NT2/D1 (cell line): Measurements from ENCODE around the gene DNAH11.

Experiments
- DNase-seq: peaks from one replicate; pipeline ENCODE4 v3.0.0-alpha.2; 2011; ENCODE audit warnings: low read depth, low spot score
- H3K27me3 ChIP-seq: 2 replicates; pipeline ENCODE4 v1.6.0; 2011; ENCODE audit warnings: mild to moderate bottlenecking; ENCODE audit not compliant: insufficient read length, insufficient read depth
- H3K36me3 ChIP-seq: 2 replicates; pipeline ENCODE4 v1.6.1; 2011; ENCODE audit warnings: mild to moderate bottlenecking, low read length, mixed read lengths; ENCODE audit not compliant: insufficient read depth, insufficient read length
- H3K4me1 ChIP-seq: 2 replicates; pipeline ENCODE4 v1.5.1; 2011; ENCODE audit not compliant: insufficient read depth, insufficient read length
- H3K4me3 ChIP-seq: 2 replicates; pipeline ENCODE4 v1.5.1; 2011; ENCODE audit warnings: low read depth; ENCODE audit not compliant: insufficient read length
- H3K9ac ChIP-seq: 2 replicates; pipeline ENCODE4 v1.6.0; 2011; ENCODE audit warnings: low read depth; ENCODE audit not compliant: insufficient read length
- H3K9me3 ChIP-seq: 2 replicates; pipeline ENCODE4 v1.5.1; 2011; ENCODE audit warnings: mild to moderate bottlenecking, low read length; ENCODE audit not compliant: insufficient read depth
- SUZ12 ChIP-seq: IDR thresholded peaks from 2 replicates; pipeline ENCODE4 v1.6.1; 2011; ENCODE audit not compliant: insufficient read length, insufficient read depth; ENCODE audit errors: extremely low read depth
- YY1 ChIP-seq: IDR thresholded peaks from 2 replicates; pipeline ENCODE4 v1.6.1; 2011; ENCODE audit not compliant: insufficient read length, insufficient read depth
- ZNF274 ChIP-seq: IDR thresholded peaks from 2 replicates; pipeline ENCODE4 v1.6.1; 2011; ENCODE audit warnings: mild to moderate bottlenecking, low read depth, low read length

The DNAH11 gene

DNA sequence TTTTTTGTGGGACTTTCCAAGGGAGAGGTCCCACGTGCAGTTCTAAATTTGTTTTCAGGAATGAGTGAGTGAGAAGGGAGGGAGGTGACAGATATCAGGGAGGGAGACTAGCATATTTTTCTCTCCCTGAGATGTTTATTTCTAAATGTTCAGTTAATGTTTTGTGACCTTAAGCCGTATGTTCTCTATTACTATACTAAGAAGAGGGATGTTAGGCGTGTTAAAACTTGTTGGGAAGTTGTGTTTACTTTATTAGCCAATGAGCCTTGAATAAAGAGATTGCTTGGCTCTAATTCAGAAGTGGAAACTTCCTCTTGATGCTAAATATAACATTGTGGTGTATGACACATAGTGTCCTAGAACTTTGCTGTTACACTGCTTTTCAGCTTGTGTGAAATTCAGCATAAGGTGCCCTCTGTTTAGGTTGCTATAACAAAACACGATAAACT lies 37.3 kb downstream of the DNAH11 start:
- no peak for TF ChIP-seq SUZ12
- no peak for TF ChIP-seq YY1
- no peak for TF ChIP-seq ZNF274
- Histone ChIP-seq H3K4me3 (no peak overlapping the region), H3K9ac (no peak overlapping the region), H3K27me3 (no peaks in the 10 kb centered on the region), H3K36me3 (no peaks in the 10 kb centered on the region), H3K9me3 (no peaks in the 10 kb centered on the region), H3K4me1 (no peaks in the 10 kb centered on the region)
- DNase-seq = no peak

GRCh38 chr7:21585070-21585724 lies 42.4 kb downstream of the DNAH11 start:
- no peaks in the 10 kb centered on the region for H3K4me1 ChIP-seq
- no peak for TF ChIP-seq YY1
- no peak for TF ChIP-seq ZNF274
- TF ChIP-seq SUZ12 = no peak
- no peak for DNase-seq

GRCh38 chr7:21587139-21587784 lies 44.4 kb downstream of the DNAH11 start:
- Histone ChIP-seq H3K4me3 (no peak overlapping the region), H3K9me3 (no peaks in the 10 kb centered on the region), H3K36me3 (no peaks in the 10 kb centered on the region), H3K4me1 (no peaks in the 10 kb centered on the region), H3K9ac (no peak overlapping the region), H3K27me3 (no peaks in the 10 kb centered on the region)
- no peak for TF ChIP-seq YY1
- no peak for TF ChIP-seq ZNF274
- TF ChIP-seq SUZ12 = no peak
- DNase-seq = no peak

More at GRCh38 chr7:21585070-21585724, 42.4 kb downstream of the DNAH11 start:
- Histone ChIP-seq H3K27me3 (no peaks in the 10 kb centered on the region), H3K36me3 (no peaks in the 10 kb centered on the region), H3K4me3 (no peak overlapping the region), H3K9me3 (no peaks in the 10 kb centered on the region), H3K9ac (no peak overlapping the region)

DNA sequence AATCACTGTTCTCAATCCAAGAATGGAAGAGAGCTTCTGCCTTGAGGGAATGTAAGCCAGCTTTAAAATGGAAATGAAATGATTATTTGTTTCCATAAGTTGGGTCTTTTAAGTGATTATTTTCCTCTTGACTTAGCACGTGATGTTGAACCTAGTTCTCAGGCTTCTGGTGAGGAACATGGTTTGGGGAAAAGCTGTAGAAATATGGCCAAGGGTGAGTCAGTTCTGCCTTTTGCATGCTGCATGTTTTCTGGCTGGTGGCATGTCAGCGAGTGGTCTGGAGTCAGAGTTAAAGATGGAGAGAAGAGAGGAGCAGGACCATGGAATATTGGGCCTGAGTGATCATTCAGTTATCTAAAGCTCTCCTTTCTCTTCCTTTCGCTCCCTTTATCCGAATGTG lies 54.0 kb downstream of the DNAH11 start:
- Histone ChIP-seq H3K27me3 (no peaks in the 10 kb centered on the region), H3K4me3 (no peak overlapping the region), H3K9ac (no peak overlapping the region), H3K36me3 (no peaks in the 10 kb centered on the region), H3K4me1 (no peaks in the 10 kb centered on the region), H3K9me3 (no peaks in the 10 kb centered on the region)
- no peak for DNase-seq
- TF ChIP-seq ZNF274 (no peak), YY1 (no peak), SUZ12 (no peak)

DNA sequence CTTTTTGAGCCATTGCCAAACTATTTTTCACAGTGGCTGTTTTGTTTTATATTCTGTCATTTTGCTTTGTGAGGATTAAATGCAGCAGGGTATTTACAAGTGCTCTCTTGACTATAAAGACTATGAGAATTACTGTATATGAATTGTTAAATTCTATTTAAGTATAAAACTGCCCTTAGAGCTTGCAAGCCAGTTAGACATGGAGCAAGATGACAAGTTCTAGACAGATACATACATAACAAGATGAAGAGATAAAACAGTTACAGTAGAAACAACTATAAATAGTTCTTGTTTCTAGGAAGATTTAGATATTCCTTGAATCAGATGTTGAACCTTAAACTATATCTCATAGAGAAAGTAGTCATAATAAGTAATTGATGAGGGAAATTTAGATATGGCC lies 60.6 kb downstream of the DNAH11 start:
- Histone ChIP-seq H3K36me3 (no peaks in the 10 kb centered on the region), H3K4me3 (no peak overlapping the region), H3K9ac (no peak overlapping the region), H3K4me1 (no peaks in the 10 kb centered on the region), H3K27me3 (no peaks in the 10 kb centered on the region), H3K9me3 (no peaks in the 10 kb centered on the region)
- TF ChIP-seq SUZ12 (no peak), ZNF274 (no peak), YY1 (no peak)
- DNase-seq = no peak

DNA sequence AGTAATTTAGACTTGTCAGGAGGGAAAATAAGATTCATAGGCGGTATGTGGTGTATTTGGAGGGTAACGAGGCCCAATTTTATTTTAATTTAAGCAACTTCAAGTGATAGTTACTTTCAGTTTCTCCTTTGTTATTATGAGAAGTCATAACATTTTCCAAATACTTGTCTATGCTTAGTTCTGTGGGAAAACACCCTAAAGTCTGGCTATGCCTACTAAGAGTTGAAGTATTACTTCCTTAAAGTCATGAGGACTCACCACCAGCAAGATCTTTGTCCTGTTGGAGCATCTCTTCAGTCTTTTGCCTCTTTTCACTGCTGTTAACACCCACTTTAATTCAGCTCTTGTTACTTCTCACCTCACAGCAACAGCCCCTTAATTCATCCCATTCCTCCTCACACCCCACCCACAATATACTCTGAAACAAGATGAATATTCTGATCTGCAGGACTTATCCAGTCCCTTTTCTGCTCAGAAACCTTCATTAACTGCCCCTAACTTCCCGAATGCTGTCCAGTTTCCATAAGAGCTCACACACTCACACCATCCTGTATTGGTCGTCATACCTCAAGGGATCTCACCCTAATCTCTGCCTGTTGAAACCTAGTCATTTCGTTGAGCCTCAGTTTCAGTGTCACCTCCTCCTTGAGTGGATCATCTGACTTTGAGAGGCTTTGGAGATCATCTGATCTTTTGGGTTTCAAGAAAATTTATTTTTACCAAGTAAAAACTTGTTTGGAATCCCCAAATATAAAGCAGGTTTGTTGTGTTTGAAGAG lies 61.3 kb downstream of the DNAH11 start:
- Histone ChIP-seq H3K4me1 (no peaks in the 10 kb centered on the region), H3K27me3 (no peaks in the 10 kb centered on the region), H3K36me3 (no peaks in the 10 kb centered on the region), H3K9ac (no peak overlapping the region), H3K4me3 (no peak overlapping the region), H3K9me3 (no peaks in the 10 kb centered on the region)
- TF ChIP-seq ZNF274 (no peak), SUZ12 (no peak), YY1 (no peak)
- no peak for DNase-seq
